HG03045 (cell line): ENCODE measurements around the gene HTD2.
A peak's percentile ranks its signal among the peaks of the same experiment; 100 is the strongest.
"Not testable (repeated sequence)": the region's sequence is repeated elsewhere in the genome, so short reads cannot be mapped to it uniquely, and the experiment has no call there.

ENCODE experiments used
- ATAC-seq: cut with Tn5 transposase; IDR thresholded peaks from one replicate; pipeline ENCODE4 v1.9.1; 2021; ENCODE audit warnings: mild to moderate bottlenecking, moderate library complexity; ENCODE audit not compliant: unreplicated experiment

The HTD2 gene

GRCh38 chr3:58305882-58306711 lies at the start of gene HTD2, which contains the start of gene RPP14:
TSS of gene HTD2 (plus strand) at chr3:58306520. CDS start at chr3:58317614, 11,094 bp downstream.
TSS of gene RPP14 (plus strand) at chr3:58306245. CDS start at chr3:58310330, 4,085 bp downstream.
- ATAC-seq, result peak; percentile 91

GRCh38 chr3:58258392-58259055 lies 47.8 kb upstream of the HTD2 start:
- no peak for ATAC-seq

- no peak for ATAC-seq
Measured at GRCh38 chr3:58260261-58260731, 46.0 kb upstream of the HTD2 start.

GRCh38 chr3:58260733-58261132 lies 45.6 kb upstream of the HTD2 start:
- no peak for ATAC-seq

GRCh38 chr3:58261954-58262666 lies 44.2 kb upstream of the HTD2 start:
- ATAC-seq, result no peak

GRCh38 chr3:58266577-58266976 lies 39.7 kb upstream of the HTD2 start:
- ATAC-seq, result no peak

GRCh38 chr3:58267543-58267942 lies 38.8 kb upstream of the HTD2 start:
- ATAC-seq, result not testable (repeated sequence)

- no peak for ATAC-seq
Measured at GRCh38 chr3:58269356-58269755, 37.0 kb upstream of the HTD2 start.

GRCh38 chr3:58270485-58270884 lies 35.8 kb upstream of the HTD2 start:
- ATAC-seq, result no peak

GRCh38 chr3:58271901-58272501 lies 34.3 kb upstream of the HTD2 start:
- no peak for ATAC-seq

GRCh38 chr3:58272891-58273290 lies 33.4 kb upstream of the HTD2 start:
- no peak for ATAC-seq

GRCh38 chr3:58273362-58273761 lies 33.0 kb upstream of the HTD2 start:
- ATAC-seq, result not testable (repeated sequence)

GRCh38 chr3:58274027-58274614 lies 32.2 kb upstream of the HTD2 start:
- ATAC-seq, result no peak

GRCh38 chr3:58281069-58281468 lies 25.3 kb upstream of the HTD2 start:
- ATAC-seq, result no peak

GRCh38 chr3:58285334-58285733 lies 21.0 kb upstream of the HTD2 start:
- no peak for ATAC-seq

- ATAC-seq, result no peak
Measured at GRCh38 chr3:58287354-58287753, 19.0 kb upstream of the HTD2 start.

- ATAC-seq, result no peak
Measured at GRCh38 chr3:58288011-58288728, 18.1 kb upstream of the HTD2 start.

GRCh38 chr3:58288964-58289613 lies 17.2 kb upstream of the HTD2 start:
- not testable (repeated sequence) for ATAC-seq

GRCh38 chr3:58290446-58290845 lies 15.9 kb upstream of the HTD2 start:
- not testable (repeated sequence) for ATAC-seq
